ENCODE data around the gene CTCF.
A peak's percentile ranks its signal among the peaks of the same experiment; 100 is the strongest.
"Not testable (repeated sequence)": the region's sequence is repeated elsewhere in the genome, so short reads cannot be mapped to it uniquely, and the experiment has no call there.

The CTCF gene

GRCh38 chr16:67528222-67528869 is 34.0 kb upstream of the CTCF start, which contains the start of gene RIPOR1:
TSS of gene RIPOR1 (plus strand) at chr16:67528829. CDS start at chr16:67538447, 9,618 bp downstream.
- H3K9me3 Mint-ChIP-seq = no peaks in the 10 kb centered on the region
- ATAC-seq (replicated peaks) (peak; percentile 72), DNase-seq (no peak)
- H3K4me1 Mint-ChIP-seq (ENCODE audit: low read depth in 2 of 2) = peaks cover 15 to 16% of the 10 kb centered on the region in 2 donors
- H3K36me3 Mint-ChIP-seq (ENCODE audit: insufficient read depth) = peaks cover 7% of the 10 kb centered on the region
- peaks cover 13 to 23% of the 10 kb centered on the region in 2 donors for H3K27me3 Mint-ChIP-seq
- H3K27ac Mint-ChIP-seq = peak within 1 kb of the TSS in 1 of 2 donors; percentile 49
- H3K4me3 Mint-ChIP-seq = peak within 1 kb of the TSS; percentile 75 to 76

GRCh38 chr16:67528870-67529581 is 33.3 kb upstream of the CTCF start:
- peak; percentile 52 for ATAC-seq (replicated peaks)

GRCh38 chr16:67529582-67530012 is 32.7 kb upstream of the CTCF start:
- no peak for ATAC-seq (replicated peaks)
- Mint-ChIP-seq H3K27ac (peak overlapping the region in 1 of 2 donors; percentile 49), H3K4me3 (peak overlapping the region; percentile 75 to 76), H3K27me3 (peaks cover 13 to 23% of the 10 kb centered on the region in 2 donors), H3K4me1 (ENCODE audit: low read depth in 2 of 2) (peaks cover 15 to 16% of the 10 kb centered on the region in 2 donors), H3K9me3 (no peaks in the 10 kb centered on the region), H3K36me3 (ENCODE audit: insufficient read depth) (peaks cover 7% of the 10 kb centered on the region)
- DNase-seq = no peak

More at GRCh38 chr16:67528870-67529581, 33.3 kb upstream of the CTCF start:
- no peak for DNase-seq
- Mint-ChIP-seq H3K27ac (no peak overlapping the region), H3K4me3 (peak overlapping the region; percentile 75 to 76), H3K36me3 (ENCODE audit: insufficient read depth) (peaks cover 7% of the 10 kb centered on the region), H3K27me3 (peaks cover 13 to 23% of the 10 kb centered on the region in 2 donors), H3K9me3 (no peaks in the 10 kb centered on the region), H3K4me1 (ENCODE audit: low read depth in 2 of 2) (peaks cover 15 to 16% of the 10 kb centered on the region in 2 donors)

- Mint-ChIP-seq H3K4me3 (peak overlapping the region; percentile 75 to 76), H3K9me3 (no peaks in the 10 kb centered on the region), H3K36me3 (ENCODE audit: insufficient read depth) (peaks cover 7% of the 10 kb centered on the region), H3K27me3 (peaks cover 13 to 23% of the 10 kb centered on the region in 2 donors), H3K4me1 (ENCODE audit: low read depth in 2 of 2) (peaks cover 15 to 16% of the 10 kb centered on the region in 2 donors), H3K27ac (peak overlapping the region in 1 of 2 donors; percentile 49)
- DNase-seq (no peak), ATAC-seq (replicated peaks) (peak; percentile 46)
Measured at GRCh38 chr16:67530013-67530939, 32.0 kb upstream of the CTCF start.

- Mint-ChIP-seq H3K9me3 (no peaks in the 10 kb centered on the region), H3K36me3 (ENCODE audit: insufficient read depth) (peaks cover 7% of the 10 kb centered on the region), H3K27ac (no peak overlapping the region), H3K4me1 (ENCODE audit: low read depth in 2 of 2) (peaks cover 18 to 19% of the 10 kb centered on the region in 2 donors), H3K27me3 (peaks cover 13 to 23% of the 10 kb centered on the region in 2 donors), H3K4me3 (peak overlapping the region in 1 of 2 donors; percentile 11)
- ATAC-seq (replicated peaks) (no peak), DNase-seq (no peak)
Measured at GRCh38 chr16:67531247-67531646, 31.1 kb upstream of the CTCF start.

GRCh38 chr16:67533024-67533560 is 29.2 kb upstream of the CTCF start:
- Mint-ChIP-seq H3K36me3 (ENCODE audit: insufficient read depth) (peaks cover 7% of the 10 kb centered on the region), H3K9me3 (no peaks in the 10 kb centered on the region), H3K4me1 (ENCODE audit: low read depth in 2 of 2) (peaks cover 25 to 27% of the 10 kb centered on the region in 2 donors), H3K27ac (no peak overlapping the region), H3K4me3 (no peak overlapping the region), H3K27me3 (peaks cover 13 to 23% of the 10 kb centered on the region in 2 donors)
- DNase-seq = no peak
- no peak for ATAC-seq (replicated peaks)

- not testable (repeated sequence) for DNase-seq
Measured at GRCh38 chr16:67533987-67534386, 28.3 kb upstream of the CTCF start.

GRCh38 chr16:67534431-67534830 is 27.9 kb upstream of the CTCF start:
- no peak for ATAC-seq (replicated peaks)
- Mint-ChIP-seq H3K4me3 (no peak overlapping the region), H3K36me3 (ENCODE audit: insufficient read depth) (peaks cover 13% of the 10 kb centered on the region), H3K27ac (no peak overlapping the region), H3K9me3 (no peaks in the 10 kb centered on the region), H3K4me1 (ENCODE audit: low read depth in 2 of 2) (peaks cover 33 to 35% of the 10 kb centered on the region in 2 donors), H3K27me3 (peaks cover 13 to 22% of the 10 kb centered on the region in 2 donors)
- DNase-seq = no peak

More at GRCh38 chr16:67533987-67534386, 28.3 kb upstream of the CTCF start:
- not testable (repeated sequence) for H3K27ac Mint-ChIP-seq; H3K4me3 Mint-ChIP-seq; ATAC-seq (replicated peaks); H3K9me3 Mint-ChIP-seq
- Mint-ChIP-seq H3K27me3 (peaks cover 13 to 23% of the 10 kb centered on the region in 2 donors), H3K36me3 (ENCODE audit: insufficient read depth) (peaks cover 13% of the 10 kb centered on the region), H3K4me1 (ENCODE audit: low read depth in 2 of 2) (peaks cover 29 to 31% of the 10 kb centered on the region in 2 donors)

- Mint-ChIP-seq H3K36me3 (ENCODE audit: insufficient read depth) (peaks cover 13% of the 10 kb centered on the region), H3K4me3 (peak overlapping the region in 1 of 2 donors; percentile 75), H3K27me3 (peaks cover 13 to 14% of the 10 kb centered on the region in 2 donors), H3K4me1 (ENCODE audit: low read depth in 2 of 2) (peaks cover 32 to 34% of the 10 kb centered on the region in 2 donors), H3K27ac (no peak overlapping the region), H3K9me3 (no peaks in the 10 kb centered on the region)
- ATAC-seq (replicated peaks) (no peak), DNase-seq (no peak)
Measured at GRCh38 chr16:67535201-67535600, 27.1 kb upstream of the CTCF start.

GRCh38 chr16:67537270-67537635 is 25.1 kb upstream of the CTCF start:
- H3K4me1 Mint-ChIP-seq (ENCODE audit: low read depth in 2 of 2) = peaks cover 24 to 28% of the 10 kb centered on the region in 2 donors
- H3K9me3 Mint-ChIP-seq = no peaks in the 10 kb centered on the region
- H3K27me3 Mint-ChIP-seq = no peaks in the 10 kb centered on the region
- no peak for DNase-seq
- H3K27ac Mint-ChIP-seq = peak overlapping the region; percentile 78 to 86
- H3K36me3 Mint-ChIP-seq (ENCODE audit: insufficient read depth) = peaks cover 18% of the 10 kb centered on the region
- ATAC-seq (replicated peaks) = peak; percentile 51
- H3K4me3 Mint-ChIP-seq = peak overlapping the region; percentile 75 to 80

GRCh38 chr16:67537636-67538591 is 24.4 kb upstream of the CTCF start:
- peaks cover 24% of the 10 kb centered on the region for H3K36me3 Mint-ChIP-seq (ENCODE audit: insufficient read depth)
- ATAC-seq (replicated peaks) = peak; percentile 63
- peak; percentile 53 to 69 (median 66) for DNase-seq
- peaks cover 31 to 34% of the 10 kb centered on the region in 2 donors for H3K4me1 Mint-ChIP-seq (ENCODE audit: low read depth in 2 of 2)
- no peaks in the 10 kb centered on the region for H3K9me3 Mint-ChIP-seq
- H3K27ac Mint-ChIP-seq = peak overlapping the region; percentile 78 to 87
- H3K27me3 Mint-ChIP-seq = no peaks in the 10 kb centered on the region
- H3K4me3 Mint-ChIP-seq = peak overlapping the region; percentile 79 to 80

- H3K27ac Mint-ChIP-seq = peak overlapping the region; percentile 84 to 87
- DNase-seq (no peak), ATAC-seq (replicated peaks) (no peak)
- peaks cover 27% of the 10 kb centered on the region for H3K36me3 Mint-ChIP-seq (ENCODE audit: insufficient read depth)
- peak overlapping the region; percentile 70 to 79 for H3K4me3 Mint-ChIP-seq
- H3K9me3 Mint-ChIP-seq = no peaks in the 10 kb centered on the region
- H3K4me1 Mint-ChIP-seq (ENCODE audit: low read depth in 2 of 2) = peaks cover 32 to 35% of the 10 kb centered on the region in 2 donors
- no peaks in the 10 kb centered on the region for H3K27me3 Mint-ChIP-seq
Measured at GRCh38 chr16:67538666-67539101, 23.6 kb upstream of the CTCF start.
